ENCODE measurements around the gene CCNYL1. TPM values are rescaled to one million over a fixed set of nuclear protein-coding genes. Genes with fewer than 3 reads are reported as not detected.
"Not testable (repeated sequence)": the region's sequence is repeated elsewhere in the genome, so short reads cannot be mapped to it uniquely, and the experiment has no call there.

CCNYL1 gene
- total and polyA plus RNA-seq, 12 donors: 3.6 to 16.1 (median 9.1) TPM

DNA sequence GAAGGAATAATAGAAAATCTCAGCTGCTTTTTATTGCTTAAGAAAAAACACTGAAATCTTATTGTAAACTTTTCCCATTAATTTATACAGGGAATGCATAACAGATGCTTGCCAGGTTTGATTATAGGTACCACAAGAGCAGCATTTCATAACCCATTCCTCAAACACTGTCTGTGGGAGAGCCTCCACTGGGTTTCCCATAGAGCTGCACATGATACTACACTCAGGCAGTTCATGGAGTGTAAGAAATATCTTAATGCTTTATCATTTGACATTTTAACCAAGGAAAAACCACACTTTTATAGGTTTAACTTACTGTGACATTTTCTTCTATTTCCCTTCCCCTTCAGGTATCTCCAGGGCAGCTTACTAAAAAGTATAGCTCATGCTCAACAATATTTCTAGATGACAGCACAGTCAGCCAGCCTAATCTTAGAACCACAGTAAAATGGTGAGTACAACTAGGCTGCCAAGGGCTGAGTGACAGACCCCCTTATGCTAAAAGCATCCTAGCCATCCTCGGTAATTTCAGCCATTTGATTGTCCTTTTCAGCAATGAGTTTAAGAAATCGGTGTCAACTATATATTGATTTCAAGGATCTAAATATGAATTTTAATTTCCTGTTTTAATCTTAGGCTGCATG lies 22.3 kb downstream of the CCNYL1 start:
- Histone ChIP-seq H3K4me3 (no peak overlapping the region), H3K27me3 (no peaks in the 10 kb centered on the region), H3K36me3 (peaks cover 0 to 69% (median 4%) of the 10 kb centered on the region in 9 donors), H3K9me3 (no peaks in the 10 kb centered on the region), H3K4me1 (no peaks in the 10 kb centered on the region), H3K27ac (no peak overlapping the region)
- no peak for ATAC-seq
- 74 to 87% methylated on average over 2 of the region's 2 CpGs for WGBS, 2 donors
- intact Hi-C loops (cut with DNase I): loop anchor here in 1 of 10 donors (2.0 to 10.0 kb wide), 2 partner anchors 105 to 209 kb away; partner anchors contain the start of gene CREB1
- DNase-seq: no peak
- TF ChIP-seq, protein P1, sequence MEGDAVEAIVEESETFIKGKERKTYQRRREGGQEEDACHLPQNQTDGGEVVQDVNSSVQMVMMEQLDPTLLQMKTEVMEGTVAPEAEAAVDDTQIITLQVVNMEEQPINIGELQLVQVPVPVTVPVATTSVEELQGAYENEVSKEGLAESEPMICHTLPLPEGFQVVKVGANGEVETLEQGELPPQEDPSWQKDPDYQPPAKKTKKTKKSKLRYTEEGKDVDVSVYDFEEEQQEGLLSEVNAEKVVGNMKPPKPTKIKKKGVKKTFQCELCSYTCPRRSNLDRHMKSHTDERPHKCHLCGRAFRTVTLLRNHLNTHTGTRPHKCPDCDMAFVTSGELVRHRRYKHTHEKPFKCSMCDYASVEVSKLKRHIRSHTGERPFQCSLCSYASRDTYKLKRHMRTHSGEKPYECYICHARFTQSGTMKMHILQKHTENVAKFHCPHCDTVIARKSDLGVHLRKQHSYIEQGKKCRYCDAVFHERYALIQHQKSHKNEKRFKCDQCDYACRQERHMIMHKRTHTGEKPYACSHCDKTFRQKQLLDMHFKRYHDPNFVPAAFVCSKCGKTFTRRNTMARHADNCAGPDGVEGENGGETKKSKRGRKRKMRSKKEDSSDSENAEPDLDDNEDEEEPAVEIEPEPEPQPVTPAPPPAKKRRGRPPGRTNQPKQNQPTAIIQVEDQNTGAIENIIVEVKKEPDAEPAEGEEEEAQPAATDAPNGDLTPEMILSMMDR (IDR thresholded peaks at IDR 0.05): no peak

DNA sequence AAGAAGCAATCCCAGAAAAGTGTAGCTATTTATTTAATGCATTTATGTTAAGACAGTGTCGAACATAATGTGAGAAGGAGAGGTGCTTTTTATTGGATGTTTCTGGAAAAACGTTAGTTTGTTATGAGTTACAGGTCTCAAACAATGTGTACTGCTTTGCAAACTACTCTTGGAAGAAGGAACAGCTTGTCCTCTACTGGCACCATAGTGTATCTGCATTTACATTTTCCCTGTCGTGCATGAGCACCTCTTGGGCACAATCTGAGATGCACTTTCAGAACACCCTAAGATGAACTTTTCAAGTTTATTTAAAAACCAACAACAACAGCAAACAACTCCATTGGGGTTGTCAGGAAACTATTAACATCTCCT lies 22.8 kb downstream of the CCNYL1 start:
- intact Hi-C loops (cut with DNase I): loop anchor here in 1 of 10 donors (2.0 to 10.0 kb wide), 2 partner anchors 105 to 209 kb away; partner anchors contain the start of gene CREB1
- WGBS, 2 donors: 37 to 41% methylated on average over 3 of the region's 3 CpGs
- Histone ChIP-seq H3K4me3 (no peak overlapping the region), H3K4me1 (no peaks in the 10 kb centered on the region), H3K9me3 (no peaks in the 10 kb centered on the region), H3K27me3 (no peaks in the 10 kb centered on the region), H3K27ac (no peak overlapping the region), H3K36me3 (peaks cover 0 to 71% (median 4%) of the 10 kb centered on the region in 9 donors)
- TF ChIP-seq, protein P1 (IDR thresholded peaks at IDR 0.05): peak in 8 of 9 donors; percentile 10 to 64 (median 42)
- ATAC-seq (peak in 3 of 8 donors; percentile 52 to 74 (median 74)), DNase-seq (no peak)

DNA sequence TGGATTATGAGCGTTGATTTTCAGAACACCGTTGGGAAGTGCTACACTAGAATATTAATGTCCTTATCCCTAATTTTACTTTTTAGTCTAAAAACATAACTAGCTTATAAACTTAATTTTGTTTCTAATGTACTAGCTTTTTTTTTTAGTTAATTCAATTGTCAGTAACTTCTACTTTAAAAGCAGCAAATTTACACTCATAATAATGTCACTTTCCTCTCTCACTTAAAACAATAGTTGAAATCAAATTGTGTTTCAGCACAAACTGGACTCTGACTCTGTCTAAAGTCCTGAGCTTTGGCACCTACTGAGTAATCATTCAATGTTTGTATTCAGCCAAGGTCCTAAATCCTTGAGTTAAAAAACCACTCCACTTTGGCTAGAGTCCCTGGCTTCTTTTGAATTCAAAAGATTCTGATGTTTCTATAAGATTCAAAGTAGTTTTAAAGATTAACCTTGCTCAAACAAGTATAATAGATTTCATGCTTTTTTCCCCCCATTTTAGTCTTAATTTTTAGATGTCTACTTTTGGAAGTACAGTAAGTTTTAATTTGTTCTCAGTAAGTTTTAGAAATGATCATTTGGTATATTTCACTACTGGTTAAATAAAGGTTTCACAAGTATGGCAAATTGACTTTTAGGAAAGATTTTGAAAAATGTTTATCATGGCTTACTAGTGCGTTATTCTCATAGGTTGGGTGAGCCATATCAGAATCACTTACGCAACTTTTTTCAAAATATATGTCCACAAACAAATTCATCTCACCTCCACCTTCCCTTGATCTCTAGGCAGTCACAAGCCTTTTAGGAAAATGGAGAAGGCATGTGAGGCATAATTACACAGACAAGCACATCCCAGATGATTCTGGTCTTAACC lies 23.4 kb downstream of the CCNYL1 start:
- Histone ChIP-seq H3K36me3 (peaks cover 0 to 69% (median 4%) of the 10 kb centered on the region in 9 donors), H3K27ac (no peak overlapping the region), H3K9me3 (no peaks in the 10 kb centered on the region), H3K4me3 (no peak overlapping the region), H3K4me1 (no peaks in the 10 kb centered on the region), H3K27me3 (no peaks in the 10 kb centered on the region)
- intact Hi-C loops (cut with DNase I): loop anchor here in 1 of 10 donors (2.0 to 10.0 kb wide), 2 partner anchors 106 to 210 kb away; partner anchors contain the start of gene CREB1
- DNase-seq (no peak), ATAC-seq (no peak)
- WGBS, 2 donors: 91 to 97% methylated on average over 4 of the region's 4 CpGs
- TF ChIP-seq, protein P1 (IDR thresholded peaks at IDR 0.05): no peak

DNA sequence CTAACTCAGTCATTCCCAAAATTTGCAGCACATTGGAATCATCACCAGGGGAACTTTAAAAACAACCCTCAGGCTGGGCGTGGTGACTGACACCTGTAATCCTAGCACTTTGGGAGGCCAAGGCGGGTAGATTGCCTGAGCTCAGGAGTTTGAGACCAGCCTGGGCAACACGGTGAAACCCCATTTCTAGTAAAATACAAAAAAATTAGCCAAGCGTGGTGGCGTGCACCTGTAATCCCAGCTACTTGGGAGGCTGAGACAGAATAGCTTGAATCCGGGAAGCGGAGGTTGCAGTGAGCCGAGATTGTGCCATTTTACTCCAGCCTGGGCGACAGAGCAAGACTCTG lies 24.0 kb downstream of the CCNYL1 start:
- DNase-seq, H3K4me1 ChIP-seq: not testable (repeated sequence)

More for the DNA sequence above, 24.0 kb downstream of the CCNYL1 start:
- H3K27me3 ChIP-seq, H3K4me3 ChIP-seq, ATAC-seq, H3K9me3 ChIP-seq, H3K27ac ChIP-seq: not testable (repeated sequence)
- peaks cover 0 to 69% (median 4%) of the 10 kb centered on the region in 9 donors for H3K36me3 ChIP-seq
- intact Hi-C loops (cut with DNase I): loop anchor here in 1 of 10 donors (2.0 to 10.0 kb wide), 2 partner anchors 107 to 211 kb away; partner anchors contain the start of gene CREB1
- 91 to 98% methylated on average over 9 of the region's 9 CpGs for WGBS, 2 donors
